ENCODE data around the gene POU3F2.

DNA sequence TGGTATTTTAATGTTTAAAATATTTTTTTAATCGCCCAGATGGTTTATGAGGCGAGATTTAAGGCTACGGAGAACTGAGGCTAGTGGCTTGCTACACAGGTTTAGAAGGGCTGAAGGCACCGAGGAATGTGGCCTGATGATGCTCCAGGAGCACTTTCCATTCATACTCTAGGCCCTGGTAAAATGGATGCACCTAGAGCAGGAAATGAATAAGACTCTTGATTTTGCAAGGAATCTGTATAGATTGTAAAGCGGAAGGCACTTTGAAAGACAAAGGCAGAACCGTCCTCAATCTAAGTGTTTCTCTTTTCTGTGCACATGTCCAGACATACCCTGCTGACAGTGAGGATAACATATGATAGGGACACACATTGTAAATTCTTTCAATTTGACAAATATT, 30.1 kb downstream of the POU3F2 start:
- TF ChIP-seq, protein P1, sequence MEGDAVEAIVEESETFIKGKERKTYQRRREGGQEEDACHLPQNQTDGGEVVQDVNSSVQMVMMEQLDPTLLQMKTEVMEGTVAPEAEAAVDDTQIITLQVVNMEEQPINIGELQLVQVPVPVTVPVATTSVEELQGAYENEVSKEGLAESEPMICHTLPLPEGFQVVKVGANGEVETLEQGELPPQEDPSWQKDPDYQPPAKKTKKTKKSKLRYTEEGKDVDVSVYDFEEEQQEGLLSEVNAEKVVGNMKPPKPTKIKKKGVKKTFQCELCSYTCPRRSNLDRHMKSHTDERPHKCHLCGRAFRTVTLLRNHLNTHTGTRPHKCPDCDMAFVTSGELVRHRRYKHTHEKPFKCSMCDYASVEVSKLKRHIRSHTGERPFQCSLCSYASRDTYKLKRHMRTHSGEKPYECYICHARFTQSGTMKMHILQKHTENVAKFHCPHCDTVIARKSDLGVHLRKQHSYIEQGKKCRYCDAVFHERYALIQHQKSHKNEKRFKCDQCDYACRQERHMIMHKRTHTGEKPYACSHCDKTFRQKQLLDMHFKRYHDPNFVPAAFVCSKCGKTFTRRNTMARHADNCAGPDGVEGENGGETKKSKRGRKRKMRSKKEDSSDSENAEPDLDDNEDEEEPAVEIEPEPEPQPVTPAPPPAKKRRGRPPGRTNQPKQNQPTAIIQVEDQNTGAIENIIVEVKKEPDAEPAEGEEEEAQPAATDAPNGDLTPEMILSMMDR (IDR thresholded peaks at IDR 0.05), result no peak
- no peak for TF ChIP-seq POLR2A (IDR thresholded peaks at IDR 0.05)

All from adrenal gland (tissue), 5 donors.